Stimulated activated CD8-positive, alpha-beta memory T cell treated with anti-CD3 and anti-CD28 coated beads, Interleukin-2, amount 100 ng/mL, for 48 hours (primary cell): ENCODE results near the gene FAM217A.

ENCODE experiments used
- DNase-seq, 2 donors: peaks; one replicate each; pipeline ENCODE4 v3.0.0-alpha.2; 2020; ENCODE audit warnings: low read depth in 2 of 2

The FAM217A gene

GRCh38 chr6:4021854-4022695 lies 56.9 kb downstream of the FAM217A start:
- DNase-seq, result no peak

DNA sequence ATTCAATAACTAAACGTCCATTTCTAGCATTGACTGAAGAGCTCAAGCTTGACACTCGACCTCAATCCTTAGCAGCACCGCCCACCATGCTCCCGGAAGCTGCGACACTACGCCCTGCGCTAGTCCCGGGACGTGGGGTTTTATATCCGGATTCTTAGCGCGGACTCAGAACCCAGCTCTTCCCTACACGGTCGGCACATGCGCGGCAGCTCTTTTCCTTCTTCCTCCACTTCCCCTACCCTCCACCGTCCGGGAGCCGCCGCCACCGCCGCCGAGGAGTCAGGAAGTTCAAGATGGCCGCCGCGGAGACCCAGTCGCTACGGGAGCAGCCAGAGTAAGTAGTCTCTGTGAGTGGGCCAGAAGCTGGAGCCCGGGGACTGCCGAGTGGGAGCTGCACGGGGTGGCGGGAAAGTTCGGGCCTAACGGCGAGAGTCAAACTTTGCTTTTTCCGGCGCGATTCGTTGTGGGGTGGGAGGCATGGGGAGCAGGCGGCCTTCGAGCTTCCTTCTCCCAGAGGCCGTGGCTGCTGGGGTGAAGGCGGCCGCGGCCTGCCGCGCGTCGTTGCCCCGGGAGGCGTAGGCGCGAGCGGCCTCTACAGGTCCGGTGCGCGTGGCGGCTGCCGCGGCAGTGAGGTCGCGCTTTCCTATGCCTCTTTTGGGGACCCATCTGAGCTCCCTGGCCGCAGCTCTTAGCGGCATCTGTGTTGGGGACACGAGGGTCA lies 57.6 kb downstream of the FAM217A start:
- peak; percentile 78 to 88 for DNase-seq

GRCh38 chr6:4020822-4021132 lies 58.2 kb downstream of the FAM217A start:
- no peak for DNase-seq

DNA sequence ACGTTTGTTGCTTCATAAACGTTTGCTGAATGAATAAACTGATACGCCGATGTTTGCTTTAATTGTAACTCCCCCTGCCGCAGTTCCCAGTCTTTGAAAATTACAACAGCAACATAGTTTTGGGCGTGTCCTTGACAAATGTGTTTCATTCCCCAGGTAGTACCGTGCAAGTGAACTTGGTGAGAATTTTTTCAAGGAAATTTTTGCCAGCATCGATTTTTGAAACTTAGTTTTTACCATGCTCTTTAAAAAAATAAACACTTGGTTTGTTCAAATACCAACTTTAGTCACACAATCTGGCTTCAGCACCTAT lies 60.1 kb downstream of the FAM217A start:
- DNase-seq, result no peak
